CD4-positive, CD25-positive, alpha-beta regulatory T cell (primary cell): ENCODE measurements around the gene IL12RB1. TPM values are rescaled to one million over a fixed set of nuclear protein-coding genes. Genes with fewer than 3 reads are reported as not detected.

Source experiments
- ATAC-seq, 2 donors: fragments of 150-1000 bp; cut with Tn5 transposase; one replicate each; pipeline ENCODE4 v1.10.0; 2021; ENCODE audit warnings: low read depth in 2 of 2, moderate number of reproducible peaks in 2 of 2, moderate library complexity in 1 of 2
- DNase-seq, 3 donors: peaks; one replicate each; pipeline versions ENCODE4 v3.0.0 to v3.0.0-alpha.2; 2012 to 2022; ENCODE audit warnings: mixed read lengths in 1 of 3
- H3K27ac ChIP-seq: one replicate; pipeline ENCODE4 v1.7.0; 2013; ENCODE audit warnings: mild to moderate bottlenecking, low read length; ENCODE audit not compliant: insufficient read depth, poor library complexity, severe bottlenecking
- H3K27me3 ChIP-seq: one replicate; pipeline ENCODE4 v1.7.0; 2013; ENCODE audit warnings: low read length; ENCODE audit not compliant: control insufficient read depth, insufficient read depth
- H3K36me3 ChIP-seq: one replicate; pipeline ENCODE4 v1.7.0; 2013; ENCODE audit warnings: mild to moderate bottlenecking, low read length, moderate library complexity; ENCODE audit not compliant: control insufficient read depth, insufficient read depth
- H3K4me1 ChIP-seq: 2 replicates; pipeline ENCODE4 v1.7.0; 2013; ENCODE audit warnings: mild to moderate bottlenecking, low read length; ENCODE audit not compliant: insufficient read depth, control insufficient read depth, poor library complexity, severe bottlenecking
- H3K4me3 ChIP-seq: one replicate; pipeline ENCODE4 v1.7.0; 2013; ENCODE audit warnings: low read depth, mild to moderate bottlenecking, low read length, moderate library complexity
- H3K9me3 ChIP-seq, 2 experiments: 1 replicate in 1 of 2; 2 replicates in 1 of 2; pipeline ENCODE4 v1.7.0; 2013; ENCODE audit warnings: low read length in 2 of 2, mild to moderate bottlenecking in 1 of 2, moderate library complexity in 1 of 2; ENCODE audit not compliant: control insufficient read depth in 2 of 2
- H3K27ac Mint-ChIP-seq, 3 donors: one replicate each; pipeline ENCODE4 v1.8.0; 2020 to 2022; ENCODE audit warnings: mild to moderate bottlenecking in 3 of 3, mixed read lengths in 3 of 3, moderate library complexity in 2 of 3
- H3K27me3 Mint-ChIP-seq: one replicate; pipeline ENCODE4 v1.8.0; 2022; ENCODE audit warnings: mild to moderate bottlenecking, mixed read lengths
- H3K36me3 Mint-ChIP-seq: one replicate; pipeline ENCODE4 v1.8.0; 2020; ENCODE audit warnings: mixed read lengths
- H3K4me1 Mint-ChIP-seq, 4 donors: one replicate each; pipeline ENCODE4 v1.8.0; 2020 to 2022; ENCODE audit warnings: mixed read lengths in 4 of 4, mild to moderate bottlenecking in 1 of 4
- H3K4me3 Mint-ChIP-seq, 4 donors: one replicate each; pipeline ENCODE4 v1.8.0; 2020 to 2022; ENCODE audit warnings: mild to moderate bottlenecking in 4 of 4, mixed read lengths in 4 of 4, moderate library complexity in 3 of 4
- H3K9me3 Mint-ChIP-seq, 7 donors: one replicate each; pipeline ENCODE4 v1.8.0; 2020 to 2022; ENCODE audit warnings: mixed read lengths in 7 of 7, mild to moderate bottlenecking in 3 of 7, moderate library complexity in 2 of 7
- polyA plus RNA-seq, 4 donors: library from polyadenylated mRNA; unstranded; fragments of 300-500 nt; fragmentation: Illumina TruSeq; gene quantifications; one replicate each; pipeline ENCODE4 v1.2.3, GENCODE V29; 2021
- total RNA-seq: library from RNA; stranded (reverse); gene quantifications from one replicate; pipeline ENCODE4 v1.2.3, GENCODE V29; 2022

IL12RB1 gene
- total and polyA plus RNA-seq, 5 donors from 2014 or later = 34.9 to 60.4 (median 52.0) TPM

GRCh38 chr19:18123819-18124218 is 37.1 kb upstream of the IL12RB1 start:
- no peak overlapping the region for H3K27ac Mint-ChIP-seq
- Histone ChIP-seq H3K27me3 (no peaks in the 10 kb centered on the region), H3K36me3 (peaks cover 56% of the 10 kb centered on the region), H3K4me3 (no peak overlapping the region), H3K9me3 (no peaks in the 10 kb centered on the region), H3K4me1 (peaks cover 18% of the 10 kb centered on the region), H3K27ac (no peak overlapping the region)
- H3K4me1 Mint-ChIP-seq = peaks cover 0 to 20% (median 11%) of the 10 kb centered on the region in 4 donors
- H3K9me3 Mint-ChIP-seq = no peaks in the 10 kb centered on the region
- peaks cover 18% of the 10 kb centered on the region for H3K36me3 Mint-ChIP-seq
- ATAC-seq = no peak
- no peak for DNase-seq
- no peak overlapping the region for H3K4me3 Mint-ChIP-seq
- H3K27me3 Mint-ChIP-seq = no peaks in the 10 kb centered on the region

GRCh38 chr19:18122860-18123795 is 36.4 kb upstream of the IL12RB1 start:
- H3K4me3 Mint-ChIP-seq = no peak overlapping the region

GRCh38 chr19:18122424-18122823 is 35.7 kb upstream of the IL12RB1 start:
- no peaks in the 10 kb centered on the region for H3K9me3 ChIP-seq
- no peaks in the 10 kb centered on the region for H3K27me3 ChIP-seq
- Mint-ChIP-seq H3K9me3 (no peaks in the 10 kb centered on the region), H3K4me3 (peak overlapping the region in 1 of 4 donors; percentile 52), H3K4me1 (peaks cover 0 to 26% (median 14%) of the 10 kb centered on the region in 4 donors), H3K27me3 (no peaks in the 10 kb centered on the region), H3K36me3 (peaks cover 15% of the 10 kb centered on the region), H3K27ac (peak overlapping the region in 1 of 3 donors; percentile 60)
- H3K36me3 ChIP-seq = peaks cover 44% of the 10 kb centered on the region
- H3K27ac ChIP-seq = no peak overlapping the region
- peaks cover 26% of the 10 kb centered on the region for H3K4me1 ChIP-seq
- no peak overlapping the region for H3K4me3 ChIP-seq
- no peak for DNase-seq
- ATAC-seq = no peak

More at GRCh38 chr19:18122860-18123795, 36.4 kb upstream of the IL12RB1 start:
- no peak overlapping the region for H3K4me3 ChIP-seq
- Mint-ChIP-seq H3K27me3 (no peaks in the 10 kb centered on the region), H3K36me3 (peaks cover 15% of the 10 kb centered on the region), H3K4me1 (peaks cover 0 to 24% (median 13%) of the 10 kb centered on the region in 4 donors), H3K9me3 (no peaks in the 10 kb centered on the region), H3K27ac (peak overlapping the region in 2 of 3 donors; percentile 60 to 65)
- no peaks in the 10 kb centered on the region for H3K27me3 ChIP-seq
- H3K36me3 ChIP-seq = peaks cover 49% of the 10 kb centered on the region
- ATAC-seq (no peak), DNase-seq (no peak)
- H3K9me3 ChIP-seq = no peaks in the 10 kb centered on the region
- H3K4me1 ChIP-seq = peaks cover 24% of the 10 kb centered on the region
- no peak overlapping the region for H3K27ac ChIP-seq

GRCh38 chr19:18121166-18121565 is 34.4 kb upstream of the IL12RB1 start:
- H3K27ac Mint-ChIP-seq = peak overlapping the region; percentile 92 to 99 (median 98)
- peaks cover 15% of the 10 kb centered on the region for H3K36me3 Mint-ChIP-seq
- Histone ChIP-seq H3K27me3 (no peaks in the 10 kb centered on the region), H3K27ac (peak overlapping the region; percentile 85), H3K4me3 (no peak overlapping the region), H3K36me3 (peaks cover 41% of the 10 kb centered on the region), H3K9me3 (no peaks in the 10 kb centered on the region), H3K4me1 (peaks cover 32% of the 10 kb centered on the region)
- H3K4me3 Mint-ChIP-seq = peak overlapping the region in 1 of 4 donors; percentile 95
- H3K27me3 Mint-ChIP-seq = no peaks in the 10 kb centered on the region
- H3K4me1 Mint-ChIP-seq = peaks cover 0 to 32% (median 19%) of the 10 kb centered on the region in 4 donors
- DNase-seq (no peak), ATAC-seq (no peak)
- no peaks in the 10 kb centered on the region for H3K9me3 Mint-ChIP-seq

GRCh38 chr19:18120127-18120526 is 33.4 kb upstream of the IL12RB1 start:
- Histone ChIP-seq H3K27ac (peak overlapping the region; percentile 85), H3K27me3 (no peaks in the 10 kb centered on the region), H3K9me3 (no peaks in the 10 kb centered on the region), H3K4me3 (peak overlapping the region; percentile 59), H3K36me3 (peaks cover 33% of the 10 kb centered on the region), H3K4me1 (peaks cover 32% of the 10 kb centered on the region)
- ATAC-seq (no peak), DNase-seq (no peak)
- Mint-ChIP-seq H3K4me3 (peak overlapping the region; percentile 93 to 98 (median 94)), H3K27ac (peak overlapping the region; percentile 92 to 99 (median 98)), H3K27me3 (no peaks in the 10 kb centered on the region), H3K36me3 (peaks cover 15% of the 10 kb centered on the region), H3K4me1 (peaks cover 0 to 32% (median 21%) of the 10 kb centered on the region in 4 donors), H3K9me3 (no peaks in the 10 kb centered on the region)

GRCh38 chr19:18119717-18120105 is 33.0 kb upstream of the IL12RB1 start:
- Mint-ChIP-seq H3K4me1 (peaks cover 0 to 32% (median 21%) of the 10 kb centered on the region in 4 donors), H3K4me3 (peak overlapping the region; percentile 93 to 98 (median 94)), H3K27me3 (no peaks in the 10 kb centered on the region), H3K9me3 (no peaks in the 10 kb centered on the region), H3K27ac (peak overlapping the region; percentile 92 to 99 (median 98)), H3K36me3 (peaks cover 15% of the 10 kb centered on the region)
- H3K27ac ChIP-seq = peak overlapping the region; percentile 85
- ATAC-seq (peak; percentile 33 to 39), DNase-seq (peak in 2 of 3 donors; percentile 48 to 69)
- no peaks in the 10 kb centered on the region for H3K27me3 ChIP-seq
- no peaks in the 10 kb centered on the region for H3K9me3 ChIP-seq
- H3K36me3 ChIP-seq = peaks cover 31% of the 10 kb centered on the region
- peaks cover 32% of the 10 kb centered on the region for H3K4me1 ChIP-seq
- H3K4me3 ChIP-seq = peak overlapping the region; percentile 88

- H3K27me3 Mint-ChIP-seq = no peaks in the 10 kb centered on the region
- Histone ChIP-seq H3K4me1 (peaks cover 32% of the 10 kb centered on the region), H3K4me3 (peak overlapping the region; percentile 88), H3K36me3 (peaks cover 26% of the 10 kb centered on the region), H3K27me3 (no peaks in the 10 kb centered on the region), H3K9me3 (no peaks in the 10 kb centered on the region), H3K27ac (peak overlapping the region; percentile 85)
- ATAC-seq = peak; percentile 60 to 69
- peak overlapping the region; percentile 92 to 99 (median 98) for H3K27ac Mint-ChIP-seq
- H3K4me3 Mint-ChIP-seq = peak overlapping the region; percentile 93 to 98 (median 94)
- DNase-seq = peak; percentile 36 to 81 (median 70)
- H3K36me3 Mint-ChIP-seq = peaks cover 10% of the 10 kb centered on the region
- H3K4me1 Mint-ChIP-seq = peaks cover 0 to 34% (median 21%) of the 10 kb centered on the region in 4 donors
- no peaks in the 10 kb centered on the region for H3K9me3 Mint-ChIP-seq
Observed at GRCh38 chr19:18119013-18119716, 32.4 kb upstream of the IL12RB1 start.
